Pancreas (tissue), 10 donors: ENCODE measurements around the gene SPIB. TPM values are rescaled to one million over a fixed set of nuclear protein-coding genes. Genes with fewer than 3 reads are reported as not detected.

Source experiments
- ATAC-seq, 4 donors: fragments of 200-7000 bp; cut with Tn5 transposase; one replicate each; pipeline versions ENCODE4 v1.8.0 to v1.9.1; 2020; ENCODE audit warnings: mild to moderate bottlenecking in 4 of 4, moderate library complexity in 4 of 4
- DNase-seq, 6 donors: peaks; one replicate each; pipeline ENCODE4 v3.0.0-alpha.2; 2020
- FAIRE-seq: peaks from 2 replicates; lab custom pipeline; 2012; peaks lifted over from hg19 to GRCh38; lab: Jason Lieb, UNC
- H3K27ac ChIP-seq, 4 donors: fragments of 200-600 bp; sonication (generic); 1 replicate in 3 of 4; 2 replicates in 1 of 4; pipeline versions ENCODE4 v1.5.0 to v1.8.0; 2020
- H3K27me3 ChIP-seq, 4 donors: fragments of 200-600 bp; one replicate each; pipeline ENCODE4 v1.8.0; 2021
- H3K36me3 ChIP-seq, 3 donors: fragments of 200-600 bp; sonication (generic) in 1 of 3; one replicate each; pipeline versions ENCODE4 v1.5.0 to v1.8.0; 2020 to 2021
- H3K4me1 ChIP-seq, 3 donors: fragments of 200-600 bp; one replicate each; pipeline ENCODE4 v1.8.0; 2021
- H3K4me3 ChIP-seq, 4 donors: fragments of 200-600 bp; sonication (generic) in 2 of 4; one replicate each; pipeline versions ENCODE4 v1.5.0 to v1.8.0; 2020 to 2021
- H3K9me3 ChIP-seq, 4 donors: fragments of 200-600 bp; one replicate each; pipeline ENCODE4 v1.8.0; 2021
- WGBS, 2 donors: extraction: QIAGEN DNeasy Blood & Tissue Kit; methylation state at CpG; one replicate each; pipeline ENCODE4 v1.1.7; 2013; 5-methylcytosine and 5-hydroxymethylcytosine counted together
- intact Hi-C, 3 donors: fragments of 100-400 bp; cut with DNase I; formaldehyde crosslinking; loops; one replicate each; pipeline versions ENCODE4 v1.11.1 to v1.14.2; 2022
- polyA plus RNA-seq, 2 donors: library from polyadenylated mRNA; stranded (reverse); fragments of 200-250 nt; gene quantifications; one replicate each; pipeline ENCODE4 v1.2.3, GENCODE V29; 2013
- total RNA-seq, 6 donors: library from RNA; stranded (reverse); fragmentation: NEBNext Ultra II Directional in 4 of 6; extraction: Animal tissue kit (Norgen Biotek cat#: 25700) in 4 of 6; gene quantifications; one replicate each; pipeline versions ENCODE4 v1.2.1 to v1.2.4, GENCODE V29; 2021 to 2023
- TF ChIP-seq, protein P1 (sequence below), 4 donors: fragments of 200-600 bp; sonication (generic) in 3 of 4; IDR thresholded peaks; one replicate each; pipeline versions ENCODE4 v1.5.0 to v1.8.0; 2021; ENCODE audit warnings: antibody characterized with exemption in 4 of 4
- donor health status: healthy with polysubstance abuse.
- donor health status: DM: no; HTN: no; CAD: no; lungs with moderate emphysema.
- donor health status: DM: no; HTN: no; CAD: no.
- donor health status: control.
- donor health status: control.
- donor health status: Bipolar disorder and iron deficiency.
- donor health status: DM: yes; HTN: yes; CAD: no.
- donor health status: DM: no; HTN: no; CAD: no.
- donor health status: DM: no; HTN: no; CAD: no.
- donor health status: DM: yes; HTN: yes; CAD: no.

The SPIB gene
- total and polyA plus RNA-seq, 8 donors = 0.09 to 25.6 (median 1.1) TPM

DNA sequence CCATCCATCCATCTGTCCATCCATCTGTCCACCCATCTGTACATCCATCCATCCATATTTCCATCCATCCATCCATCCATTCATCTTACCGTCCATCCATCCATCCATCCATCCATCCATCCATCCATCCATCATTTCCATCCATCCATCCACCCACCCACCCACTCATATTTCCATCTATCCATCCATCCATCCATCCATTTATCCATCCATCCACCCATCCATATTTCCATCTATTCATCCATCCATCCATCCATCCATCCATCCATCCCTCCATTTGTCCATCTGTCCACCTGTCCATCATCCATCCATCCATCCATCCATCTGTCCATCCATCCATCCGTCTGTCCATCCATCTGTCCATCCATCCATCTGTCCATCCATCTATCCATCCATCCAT lies 37.3 kb downstream of the SPIB start:
- Histone ChIP-seq H3K4me3 (no peak overlapping the region), H3K9me3 (no peaks in the 10 kb centered on the region), H3K36me3 (no peaks in the 10 kb centered on the region), H3K27ac (no peak overlapping the region), H3K27me3 (peaks cover 0 to 7% (median 0%) of the 10 kb centered on the region in 4 donors), H3K4me1 (no peaks in the 10 kb centered on the region)
- TF ChIP-seq, protein P1, sequence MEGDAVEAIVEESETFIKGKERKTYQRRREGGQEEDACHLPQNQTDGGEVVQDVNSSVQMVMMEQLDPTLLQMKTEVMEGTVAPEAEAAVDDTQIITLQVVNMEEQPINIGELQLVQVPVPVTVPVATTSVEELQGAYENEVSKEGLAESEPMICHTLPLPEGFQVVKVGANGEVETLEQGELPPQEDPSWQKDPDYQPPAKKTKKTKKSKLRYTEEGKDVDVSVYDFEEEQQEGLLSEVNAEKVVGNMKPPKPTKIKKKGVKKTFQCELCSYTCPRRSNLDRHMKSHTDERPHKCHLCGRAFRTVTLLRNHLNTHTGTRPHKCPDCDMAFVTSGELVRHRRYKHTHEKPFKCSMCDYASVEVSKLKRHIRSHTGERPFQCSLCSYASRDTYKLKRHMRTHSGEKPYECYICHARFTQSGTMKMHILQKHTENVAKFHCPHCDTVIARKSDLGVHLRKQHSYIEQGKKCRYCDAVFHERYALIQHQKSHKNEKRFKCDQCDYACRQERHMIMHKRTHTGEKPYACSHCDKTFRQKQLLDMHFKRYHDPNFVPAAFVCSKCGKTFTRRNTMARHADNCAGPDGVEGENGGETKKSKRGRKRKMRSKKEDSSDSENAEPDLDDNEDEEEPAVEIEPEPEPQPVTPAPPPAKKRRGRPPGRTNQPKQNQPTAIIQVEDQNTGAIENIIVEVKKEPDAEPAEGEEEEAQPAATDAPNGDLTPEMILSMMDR (IDR thresholded peaks at IDR 0.05) = no peak
- intact Hi-C loops = loop anchor here in 1 of 3 donors (5.0 kb wide), 1 partner anchor 84 kb away; no protein-coding TSS in a partner anchor
- no peak for ATAC-seq
- WGBS, 2 donors = 38 to 52% methylated on average over 2 of the region's 2 CpGs
- DNase-seq = no peak
- no peak for FAIRE-seq

DNA sequence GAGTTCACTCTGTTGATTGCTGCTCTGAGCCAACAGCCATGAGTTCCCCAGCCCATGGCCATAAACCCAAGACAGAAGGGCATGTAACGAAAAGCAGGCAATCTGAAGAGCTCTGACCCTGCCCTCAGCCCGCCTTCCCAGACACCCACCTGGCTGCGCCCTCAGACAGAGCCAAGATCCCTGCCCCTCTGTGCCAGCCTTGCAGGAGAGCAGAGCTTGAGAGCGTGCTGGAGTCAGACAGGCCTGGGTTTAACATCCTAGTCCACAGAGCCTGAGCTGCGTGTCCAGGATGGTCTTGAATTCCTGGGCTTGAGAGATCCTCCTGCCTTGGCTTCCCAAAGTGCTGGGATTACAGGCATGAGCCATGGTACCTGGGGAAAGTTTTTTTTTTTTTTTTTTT lies 38.6 kb downstream of the SPIB start:
- ATAC-seq = no peak
- Histone ChIP-seq H3K4me1 (no peaks in the 10 kb centered on the region), H3K4me3 (no peak overlapping the region), H3K27me3 (peaks cover 0 to 7% (median 0%) of the 10 kb centered on the region in 4 donors), H3K27ac (no peak overlapping the region), H3K9me3 (no peaks in the 10 kb centered on the region), H3K36me3 (no peaks in the 10 kb centered on the region)
- intact Hi-C loops = loop anchor here in 1 of 3 donors (5.0 kb wide), 1 partner anchor 85 kb away; no protein-coding TSS in a partner anchor
- TF ChIP-seq, protein P1 (IDR thresholded peaks at IDR 0.05) = no peak
- WGBS, 2 donors = 64 to 87% methylated on average over 5 of the region's 5 CpGs
- no peak for FAIRE-seq
- DNase-seq = no peak

DNA sequence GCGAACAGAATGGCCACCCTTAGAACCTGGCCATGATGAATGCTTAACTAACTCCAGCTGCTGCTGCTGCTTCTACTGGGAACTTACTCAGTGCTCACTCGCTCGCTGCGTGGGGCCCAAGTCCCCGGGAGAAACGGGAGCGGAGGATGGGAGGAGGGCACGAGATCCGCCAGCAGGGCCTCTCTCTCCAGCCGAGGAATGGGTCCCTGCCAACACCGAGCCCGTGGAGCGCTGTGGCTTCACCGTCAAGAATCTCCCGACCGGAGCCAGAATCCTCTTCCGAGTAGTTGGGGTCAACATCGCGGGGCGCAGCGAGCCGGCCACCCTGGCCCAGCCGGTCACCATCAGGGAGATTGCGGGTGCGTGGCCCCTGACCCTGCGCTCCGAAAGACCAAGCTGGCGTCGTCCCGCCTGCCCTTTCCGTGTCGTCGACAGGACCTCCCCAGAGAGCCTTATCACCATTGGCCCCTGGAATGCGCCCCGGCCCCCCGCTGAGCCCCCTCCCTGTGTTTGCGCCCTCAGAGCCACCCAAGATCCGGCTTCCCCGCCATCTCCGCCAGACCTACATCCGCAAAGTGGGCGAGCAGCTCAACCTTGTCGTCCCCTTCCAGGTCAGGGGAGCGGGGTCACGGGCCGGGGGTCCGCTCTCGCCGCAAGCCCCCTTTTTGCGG lies 39.8 kb downstream of the SPIB start:
- H3K27ac ChIP-seq = no peak overlapping the region
- no peaks in the 10 kb centered on the region for H3K36me3 ChIP-seq
- H3K4me3 ChIP-seq = no peak overlapping the region
- FAIRE-seq (no peak), ATAC-seq (no peak), DNase-seq (no peak)
- H3K4me1 ChIP-seq = no peaks in the 10 kb centered on the region
- intact Hi-C loops = loop anchor here in 1 of 3 donors (5.0 kb wide), 1 partner anchor 86 kb away; no protein-coding TSS in a partner anchor
- TF ChIP-seq, protein P1 (IDR thresholded peaks at IDR 0.05) = no peak
- H3K9me3 ChIP-seq = no peaks in the 10 kb centered on the region
- peaks cover 0 to 7% (median 0%) of the 10 kb centered on the region in 4 donors for H3K27me3 ChIP-seq
- WGBS, 2 donors = 31 to 46% methylated on average over 50 of the region's 50 CpGs

DNA sequence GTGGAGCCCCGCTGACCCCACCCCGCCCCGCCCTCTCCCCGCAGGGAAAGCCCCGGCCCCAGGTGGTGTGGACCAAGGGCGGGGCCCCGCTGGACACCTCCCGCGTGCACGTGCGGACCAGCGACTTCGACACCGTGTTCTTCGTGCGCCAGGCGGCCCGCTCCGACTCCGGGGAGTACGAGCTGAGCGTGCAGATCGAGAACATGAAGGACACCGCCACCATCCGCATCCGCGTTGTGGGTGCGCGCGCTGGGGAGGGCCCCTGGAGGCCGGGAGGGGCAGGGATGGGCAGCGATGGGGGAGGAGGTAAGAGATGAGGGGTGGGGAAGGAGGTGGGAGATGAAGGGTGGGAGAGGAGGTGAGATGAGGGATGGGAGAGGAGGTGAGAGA lies 40.3 kb downstream of the SPIB start:
- no peaks in the 10 kb centered on the region for H3K9me3 ChIP-seq
- no peak overlapping the region for H3K4me3 ChIP-seq
- no peaks in the 10 kb centered on the region for H3K4me1 ChIP-seq
- FAIRE-seq (no peak), DNase-seq (no peak), ATAC-seq (no peak)
- peaks cover 0 to 7% (median 0%) of the 10 kb centered on the region in 4 donors for H3K27me3 ChIP-seq
- intact Hi-C loops = loop anchor here in 1 of 3 donors (5.0 kb wide), 1 partner anchor 87 kb away; no protein-coding TSS in a partner anchor
- no peak overlapping the region for H3K27ac ChIP-seq
- H3K36me3 ChIP-seq = no peaks in the 10 kb centered on the region
- TF ChIP-seq, protein P1 (IDR thresholded peaks at IDR 0.05) = no peak
- WGBS, 2 donors = 45 to 58% methylated on average over 32 of the region's 32 CpGs

DNA sequence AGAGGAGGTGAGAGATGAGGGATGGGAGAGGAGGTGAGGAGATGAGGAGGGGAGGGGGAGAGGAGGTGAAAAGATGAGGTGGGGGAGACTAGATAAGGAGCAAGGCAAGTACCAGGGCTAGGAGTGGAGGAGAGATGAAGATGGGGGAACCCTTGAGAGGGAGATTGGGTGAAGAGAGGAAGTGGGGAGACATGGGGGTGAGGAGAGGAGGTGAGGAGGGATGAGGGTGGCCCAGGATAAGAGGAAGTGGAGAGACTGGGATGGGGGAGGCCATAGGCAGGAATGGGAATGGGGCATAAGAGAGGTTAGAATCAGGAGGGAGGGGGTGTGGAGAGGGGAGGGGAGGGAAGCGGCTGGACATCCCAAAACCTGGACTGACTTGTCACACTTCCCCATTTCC lies 40.9 kb downstream of the SPIB start:
- Histone ChIP-seq H3K9me3 (no peaks in the 10 kb centered on the region), H3K36me3 (no peaks in the 10 kb centered on the region), H3K4me1 (no peaks in the 10 kb centered on the region), H3K4me3 (no peak overlapping the region), H3K27ac (no peak overlapping the region), H3K27me3 (peaks cover 0 to 7% (median 0%) of the 10 kb centered on the region in 4 donors)
- DNase-seq (no peak), FAIRE-seq (no peak), ATAC-seq (no peak)
- 39 to 56% methylated on average over 1 of the region's 1 CpG for WGBS, 2 donors
- intact Hi-C loops = loop anchor here in 2 of 3 donors (5.0 to 10.0 kb wide), 3 partner anchors 87 to 105 kb away; no protein-coding TSS in a partner anchor
- TF ChIP-seq, protein P1 (IDR thresholded peaks at IDR 0.05) = no peak
